Breast epithelium (tissue), 4 donors: ENCODE results near the gene ADCY5. TPM values are rescaled to one million over a fixed set of nuclear protein-coding genes. Genes with fewer than 3 reads are reported as not detected.

Experiments
- DNase-seq, 2 donors: peaks; one replicate each; pipeline ENCODE4 v3.0.0-alpha.2; 2019; ENCODE audit warnings: low spot score in 2 of 2
- H3K27ac ChIP-seq, 2 donors: fragments of 200-600 bp; sonication (generic) in 1 of 2; one replicate each; pipeline ENCODE4 v1.5.1; 2016 to 2019; ENCODE audit warnings: mild to moderate bottlenecking in 1 of 2
- H3K27me3 ChIP-seq, 2 donors: fragments of 200-600 bp; sonication (generic) in 1 of 2; one replicate each; pipeline versions ENCODE4 v1.5.1 to v1.6.0; 2017 to 2019; ENCODE audit warnings: control low read depth in 1 of 2, mild to moderate bottlenecking in 1 of 2
- H3K36me3 ChIP-seq: fragments of 200-600 bp; one replicate; pipeline ENCODE4 v1.5.1; 2019
- H3K4me1 ChIP-seq, 2 donors: fragments of 200-600 bp; sonication (generic); one replicate each; pipeline ENCODE4 v1.5.1; 2016 to 2019; ENCODE audit warnings: control low read depth in 1 of 2
- H3K4me3 ChIP-seq, 3 donors: fragments of 200-600 bp; sonication (generic); 1 replicate in 2 of 3; 2 replicates in 1 of 3; pipeline ENCODE4 v1.5.1; 2016 to 2019; ENCODE audit warnings: mild to moderate bottlenecking in 3 of 3, moderate library complexity in 2 of 3
- H3K9me3 ChIP-seq, 2 donors: fragments of 200-600 bp; sonication (generic) in 1 of 2; one replicate each; pipeline ENCODE4 v1.5.1; 2016 to 2019; ENCODE audit warnings: control low read depth in 1 of 2
- POLR2A ChIP-seq: fragments of 450-650 bp; IDR thresholded peaks from one replicate; pipeline ENCODE4 v1.6.1; 2016; ENCODE audit warnings: antibody characterized with exemption, mild to moderate bottlenecking, moderate library complexity
- POLR2AphosphoS5 ChIP-seq, 3 donors: sonication (generic); formaldehyde crosslinking; IDR thresholded peaks; one replicate each; pipeline ENCODE4 v1.6.1; 2017; ENCODE audit warnings: antibody characterized with exemption in 3 of 3
- intact Hi-C: fragments of 100-400 bp; cut with DNase I; formaldehyde crosslinking; loops from one replicate; pipeline ENCODE4 v1.15.1; 2023; ENCODE audit warnings: low total_unique reads
- total RNA-seq, 3 donors: library from RNA; depleted of rRNA; stranded (reverse); fragments of >200 nt; gene quantifications; one replicate each; pipeline ENCODE4 v1.1.0, GENCODE V29; 2016
- TF ChIP-seq, protein P1 (sequence below), 3 donors: fragments of 450-650 bp; IDR thresholded peaks; one replicate each; pipeline ENCODE4 v1.5.1; 2016 to 2017; ENCODE audit warnings: antibody characterized with exemption in 3 of 3, mild to moderate bottlenecking in 3 of 3, moderate library complexity in 3 of 3

The ADCY5 gene
- total RNA-seq, 3 donors from 2014 or later = 10.1 to 32.5 (median 11.5) TPM

DNA sequence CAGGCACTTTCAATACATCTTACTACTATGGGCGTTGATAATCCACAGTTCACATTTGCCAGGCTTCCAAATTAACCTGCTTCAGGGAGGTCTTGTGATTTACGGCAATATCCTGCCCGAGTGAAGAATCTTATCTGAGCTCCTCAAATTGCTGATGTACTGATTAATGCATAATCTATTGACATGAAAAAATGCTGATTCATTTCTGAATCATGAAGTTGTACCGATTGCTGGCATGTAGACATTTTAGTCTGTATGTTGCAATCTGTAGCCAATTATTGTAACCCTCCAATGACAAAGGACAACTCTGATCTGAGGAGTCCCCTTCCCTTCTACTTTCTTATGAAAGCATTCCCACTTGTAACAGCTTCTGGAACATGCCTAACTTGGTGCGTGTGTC is 150.0 kb downstream of the ADCY5 start:
- Histone ChIP-seq H3K27ac (no peak overlapping the region), H3K4me1 (no peaks in the 10 kb centered on the region), H3K36me3 (no peaks in the 10 kb centered on the region), H3K9me3 (no peaks in the 10 kb centered on the region), H3K27me3 (no peaks in the 10 kb centered on the region), H3K4me3 (no peak overlapping the region)
- TF ChIP-seq, protein P1, sequence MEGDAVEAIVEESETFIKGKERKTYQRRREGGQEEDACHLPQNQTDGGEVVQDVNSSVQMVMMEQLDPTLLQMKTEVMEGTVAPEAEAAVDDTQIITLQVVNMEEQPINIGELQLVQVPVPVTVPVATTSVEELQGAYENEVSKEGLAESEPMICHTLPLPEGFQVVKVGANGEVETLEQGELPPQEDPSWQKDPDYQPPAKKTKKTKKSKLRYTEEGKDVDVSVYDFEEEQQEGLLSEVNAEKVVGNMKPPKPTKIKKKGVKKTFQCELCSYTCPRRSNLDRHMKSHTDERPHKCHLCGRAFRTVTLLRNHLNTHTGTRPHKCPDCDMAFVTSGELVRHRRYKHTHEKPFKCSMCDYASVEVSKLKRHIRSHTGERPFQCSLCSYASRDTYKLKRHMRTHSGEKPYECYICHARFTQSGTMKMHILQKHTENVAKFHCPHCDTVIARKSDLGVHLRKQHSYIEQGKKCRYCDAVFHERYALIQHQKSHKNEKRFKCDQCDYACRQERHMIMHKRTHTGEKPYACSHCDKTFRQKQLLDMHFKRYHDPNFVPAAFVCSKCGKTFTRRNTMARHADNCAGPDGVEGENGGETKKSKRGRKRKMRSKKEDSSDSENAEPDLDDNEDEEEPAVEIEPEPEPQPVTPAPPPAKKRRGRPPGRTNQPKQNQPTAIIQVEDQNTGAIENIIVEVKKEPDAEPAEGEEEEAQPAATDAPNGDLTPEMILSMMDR (IDR thresholded peaks at IDR 0.05) = no peak
- TF ChIP-seq POLR2A (no peak), POLR2AphosphoS5 (IDR thresholded peaks at IDR 0.05) (no peak)
- intact Hi-C loops = no loop called here
- DNase-seq = no peak

DNA sequence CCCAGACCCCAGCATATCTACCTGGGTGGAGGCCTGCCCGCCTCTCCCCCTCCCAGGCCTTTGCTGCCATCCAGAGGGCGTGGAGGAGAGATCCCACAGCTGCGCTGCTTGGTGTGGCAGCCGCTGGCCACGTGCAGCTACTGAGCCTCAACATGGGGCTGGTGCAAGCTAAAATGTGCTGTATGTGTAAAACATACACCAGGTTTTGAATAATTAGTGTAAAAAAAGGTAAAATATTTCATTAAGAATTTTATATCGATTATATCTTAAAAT is 151.3 kb downstream of the ADCY5 start:
- H3K4me1 ChIP-seq = no peaks in the 10 kb centered on the region
- no peak overlapping the region for H3K4me3 ChIP-seq
- H3K36me3 ChIP-seq = no peaks in the 10 kb centered on the region
- H3K27ac ChIP-seq = no peak overlapping the region
- peak in 1 of 2 donors; percentile 19 for DNase-seq
- TF ChIP-seq, protein P1 (IDR thresholded peaks at IDR 0.05) = no peak
- no peak for TF ChIP-seq POLR2A
- TF ChIP-seq POLR2AphosphoS5 (IDR thresholded peaks at IDR 0.05) = no peak
- intact Hi-C loops = no loop called here
- no peaks in the 10 kb centered on the region for H3K9me3 ChIP-seq
- no peaks in the 10 kb centered on the region for H3K27me3 ChIP-seq

DNA sequence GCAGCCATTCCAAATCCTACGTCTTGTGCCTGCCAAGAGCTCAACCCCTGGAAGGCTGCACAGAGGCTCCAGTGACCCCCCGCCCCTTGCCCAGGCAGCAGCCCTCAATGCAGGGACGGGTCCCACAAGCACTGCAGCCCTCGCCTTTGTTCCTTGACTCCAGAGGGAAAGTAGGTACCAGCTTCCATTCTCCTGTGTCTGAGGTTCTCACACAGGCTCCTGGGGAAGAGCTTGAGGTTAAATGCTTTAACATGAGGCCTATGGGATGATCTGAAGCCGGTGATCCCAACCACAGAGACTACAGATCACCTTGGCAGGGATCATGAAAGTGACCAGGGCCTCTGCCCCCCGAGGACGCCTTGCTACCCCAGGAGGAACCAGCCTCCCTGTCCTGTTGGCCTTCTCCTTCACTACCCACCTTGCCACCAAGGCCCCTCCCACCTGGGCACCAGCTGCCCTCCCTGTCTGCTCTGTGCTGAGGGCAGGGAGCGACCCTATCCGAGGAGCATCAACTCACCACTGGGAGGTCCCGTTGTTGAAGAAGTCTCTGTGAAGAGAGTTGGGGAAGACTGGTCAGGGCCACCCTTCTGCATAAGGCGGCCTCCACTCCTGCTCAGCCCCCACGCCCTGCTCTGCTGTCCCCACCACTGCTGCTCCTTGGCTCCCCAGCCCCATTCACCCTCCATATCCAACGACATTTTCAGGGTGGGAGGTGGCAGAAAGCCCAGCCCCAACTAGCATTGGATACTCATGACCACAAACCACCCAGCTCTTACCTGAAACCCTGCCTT is 151.9 kb downstream of the ADCY5 start:
- DNase-seq = peak in 1 of 2 donors; percentile 30
- Histone ChIP-seq H3K9me3 (no peaks in the 10 kb centered on the region), H3K36me3 (no peaks in the 10 kb centered on the region), H3K4me1 (no peaks in the 10 kb centered on the region), H3K27ac (no peak overlapping the region), H3K4me3 (no peak overlapping the region), H3K27me3 (no peaks in the 10 kb centered on the region)
- intact Hi-C loops = no loop called here
- no peak for TF ChIP-seq POLR2A
- TF ChIP-seq, protein P1 (IDR thresholded peaks at IDR 0.05) = no peak
- no peak for TF ChIP-seq POLR2AphosphoS5 (IDR thresholded peaks at IDR 0.05)

DNA sequence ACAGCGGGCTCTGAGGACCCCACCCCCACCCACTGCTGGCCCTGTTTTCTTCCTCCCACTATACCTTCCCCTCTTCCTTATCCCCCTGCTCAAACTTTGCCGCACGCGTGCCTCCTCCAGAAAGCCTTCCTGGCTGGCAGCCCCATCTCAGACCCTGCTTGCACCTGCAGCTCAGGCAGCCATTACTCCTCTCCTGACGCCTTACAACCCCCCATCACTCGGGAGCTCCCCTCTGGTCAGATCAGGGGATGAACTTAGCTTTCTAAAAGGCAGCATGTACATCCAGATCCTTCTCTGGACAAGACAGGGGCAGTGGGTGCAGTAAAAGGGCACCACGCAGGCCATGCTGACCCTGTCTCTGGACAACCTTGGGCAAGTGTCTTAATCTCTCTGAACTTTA is 152.6 kb downstream of the ADCY5 start:
- Histone ChIP-seq H3K36me3 (no peaks in the 10 kb centered on the region), H3K4me1 (no peaks in the 10 kb centered on the region), H3K27ac (no peak overlapping the region), H3K4me3 (no peak overlapping the region), H3K9me3 (no peaks in the 10 kb centered on the region), H3K27me3 (no peaks in the 10 kb centered on the region)
- DNase-seq = peak in 1 of 2 donors; percentile 2
- no peak for TF ChIP-seq POLR2AphosphoS5 (IDR thresholded peaks at IDR 0.05)
- intact Hi-C loops = no loop called here

DNA sequence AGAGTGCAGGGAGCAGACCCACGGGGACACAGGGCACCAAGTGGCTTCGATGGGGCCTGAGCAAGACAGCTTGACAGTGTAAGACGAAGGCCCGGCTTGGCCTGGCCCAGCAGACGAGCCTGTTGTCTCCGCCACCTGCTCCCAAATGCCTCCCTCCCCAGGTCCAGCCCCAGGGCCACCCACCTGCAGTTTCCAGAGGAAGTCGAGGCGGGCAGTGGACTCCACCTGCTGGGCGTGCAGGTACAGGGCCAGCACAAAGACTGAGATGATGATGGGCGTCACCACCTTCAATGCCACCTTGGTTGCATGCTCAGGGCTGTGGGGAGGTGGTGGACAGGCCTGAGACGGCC is 153.0 kb downstream of the ADCY5 start:
- no peaks in the 10 kb centered on the region for H3K36me3 ChIP-seq
- no peaks in the 10 kb centered on the region for H3K27me3 ChIP-seq
- no peak overlapping the region for H3K4me3 ChIP-seq
- H3K9me3 ChIP-seq = no peaks in the 10 kb centered on the region
- intact Hi-C loops = no loop called here
- no peak for DNase-seq
- H3K4me1 ChIP-seq = no peaks in the 10 kb centered on the region
- H3K27ac ChIP-seq = no peak overlapping the region
- TF ChIP-seq, protein P1 (IDR thresholded peaks at IDR 0.05) = no peak
- no peak for TF ChIP-seq POLR2AphosphoS5 (IDR thresholded peaks at IDR 0.05)
